Measurements from ENCODE around the gene EFCAB10.

The EFCAB10 gene

GRCh38 chr7:105596866-105597265, 15.6 kb upstream of the EFCAB10 start:
- no peak for DNase-seq

- no peak for DNase-seq
These were observed 12.7 kb upstream of the EFCAB10 start for GRCh38 chr7:105594034-105594433.

- no peak for DNase-seq
These were observed 10.2 kb upstream of the EFCAB10 start for GRCh38 chr7:105591522-105591921.

- DNase-seq = no peak
These were observed 9.5 kb upstream of the EFCAB10 start for GRCh38 chr7:105590793-105591192.

GRCh38 chr7:105589356-105590077, 8.2 kb upstream of the EFCAB10 start:
- peak; percentile 68 for DNase-seq

GRCh38 chr7:105587909-105588635, 6.8 kb upstream of the EFCAB10 start:
- DNase-seq = no peak

GRCh38 chr7:105585850-105586500, 4.7 kb upstream of the EFCAB10 start:
- DNase-seq = no peak

- DNase-seq = no peak
These were observed 2.9 kb upstream of the EFCAB10 start for GRCh38 chr7:105584165-105584564.

GRCh38 chr7:105583061-105583460, 1.8 kb upstream of the EFCAB10 start:
- no peak for DNase-seq

GRCh38 chr7:105580022-105580740, 1.1 kb downstream of the EFCAB10 start:
- no peak for DNase-seq

- no peak for DNase-seq
These were observed 2.8 kb downstream of the EFCAB10 start for GRCh38 chr7:105578496-105578895.

GRCh38 chr7:105577251-105577650, 4.0 kb downstream of the EFCAB10 start:
- no peak for DNase-seq

- no peak for DNase-seq
These were observed 9.4 kb downstream of the EFCAB10 start for GRCh38 chr7:105571891-105572290.

GRCh38 chr7:105567821-105568220, 13.5 kb downstream of the EFCAB10 start:
- DNase-seq = no peak

- DNase-seq = no peak
These were observed 14.3 kb downstream of the EFCAB10 start for GRCh38 chr7:105567024-105567423.

- no peak for DNase-seq
These were observed 16.1 kb downstream of the EFCAB10 start for GRCh38 chr7:105565190-105565589.

GRCh38 chr7:105559926-105560325, 21.4 kb downstream of the EFCAB10 start:
- DNase-seq = no peak

GRCh38 chr7:105538339-105538738, 43.0 kb downstream of the EFCAB10 start:
- no peak for DNase-seq

GRCh38 chr7:105532709-105533460, 48.4 kb downstream of the EFCAB10 start:
- no peak for DNase-seq

GRCh38 chr7:105531792-105532671, 49.3 kb downstream of the EFCAB10 start, which contains the start of gene RINT1:
Gene RINT1, plus strand, starts transcription at chr7:105532201. Its CDS starts 115 bp downstream, at chr7:105532316.
- DNase-seq = peak; percentile 69

- DNase-seq = no peak
These were observed 50.7 kb downstream of the EFCAB10 start for GRCh38 chr7:105530546-105530945.
